Neural crest cell (in vitro differentiated cells): ENCODE results near the gene GRK5. TPM values are rescaled to one million over a fixed set of nuclear protein-coding genes. Genes with fewer than 3 reads are reported as not detected.

Source experiments
- DNase-seq: peaks from one replicate; pipeline ENCODE4 v3.0.0; 2021; ENCODE audit warnings: low read depth, mixed read lengths, low spot score
- H3K27ac Mint-ChIP-seq: one replicate; pipeline ENCODE4 v1.8.0; 2021; ENCODE audit warnings: mild to moderate bottlenecking, mixed read lengths; ENCODE audit not compliant: unreplicated experiment
- H3K27me3 Mint-ChIP-seq: 2 replicates; pipeline ENCODE4 v1.8.0; 2021; ENCODE audit warnings: low read depth, mild to moderate bottlenecking, mixed read lengths
- H3K36me3 Mint-ChIP-seq: 2 replicates; pipeline ENCODE4 v1.8.0; 2021; ENCODE audit warnings: low read depth, mild to moderate bottlenecking, mixed read lengths
- H3K4me1 Mint-ChIP-seq: 2 replicates; pipeline ENCODE4 v1.8.0; 2021; ENCODE audit warnings: mixed read lengths
- H3K4me3 Mint-ChIP-seq: one replicate; pipeline ENCODE4 v1.8.0; 2021; ENCODE audit warnings: mild to moderate bottlenecking, mixed read lengths
- H3K9me3 Mint-ChIP-seq: 2 replicates; pipeline ENCODE4 v1.8.0; 2021; ENCODE audit warnings: mixed read lengths
- total RNA-seq: library from RNA; stranded (reverse); gene quantifications from 2 replicates; pipeline ENCODE4 v1.2.1, GENCODE V29; 2021
- TF ChIP-seq, protein P1 (sequence below): fragments of 200-600 bp; sonication (generic); conservative IDR thresholded peaks from 2 replicates; pipeline ENCODE4 v1.5.0; 2021; ENCODE audit warnings: antibody characterized with exemption, mild to moderate bottlenecking

Gene GRK5
- total RNA-seq, 1 donor from 2014 or later, result 13.5 TPM

GRCh38 chr10:119252051-119252465 lies 44.7 kb downstream of the GRK5 start:
- Mint-ChIP-seq H3K27me3 (no peaks in the 10 kb centered on the region), H3K9me3 (peaks cover 3% of the 10 kb centered on the region), H3K36me3 (peaks cover 3% of the 10 kb centered on the region), H3K4me3 (no peak overlapping the region), H3K4me1 (peaks cover 54% of the 10 kb centered on the region), H3K27ac (no peak overlapping the region)
- TF ChIP-seq, protein P1, sequence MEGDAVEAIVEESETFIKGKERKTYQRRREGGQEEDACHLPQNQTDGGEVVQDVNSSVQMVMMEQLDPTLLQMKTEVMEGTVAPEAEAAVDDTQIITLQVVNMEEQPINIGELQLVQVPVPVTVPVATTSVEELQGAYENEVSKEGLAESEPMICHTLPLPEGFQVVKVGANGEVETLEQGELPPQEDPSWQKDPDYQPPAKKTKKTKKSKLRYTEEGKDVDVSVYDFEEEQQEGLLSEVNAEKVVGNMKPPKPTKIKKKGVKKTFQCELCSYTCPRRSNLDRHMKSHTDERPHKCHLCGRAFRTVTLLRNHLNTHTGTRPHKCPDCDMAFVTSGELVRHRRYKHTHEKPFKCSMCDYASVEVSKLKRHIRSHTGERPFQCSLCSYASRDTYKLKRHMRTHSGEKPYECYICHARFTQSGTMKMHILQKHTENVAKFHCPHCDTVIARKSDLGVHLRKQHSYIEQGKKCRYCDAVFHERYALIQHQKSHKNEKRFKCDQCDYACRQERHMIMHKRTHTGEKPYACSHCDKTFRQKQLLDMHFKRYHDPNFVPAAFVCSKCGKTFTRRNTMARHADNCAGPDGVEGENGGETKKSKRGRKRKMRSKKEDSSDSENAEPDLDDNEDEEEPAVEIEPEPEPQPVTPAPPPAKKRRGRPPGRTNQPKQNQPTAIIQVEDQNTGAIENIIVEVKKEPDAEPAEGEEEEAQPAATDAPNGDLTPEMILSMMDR, result peak; percentile 16
- DNase-seq, result no peak

DNA sequence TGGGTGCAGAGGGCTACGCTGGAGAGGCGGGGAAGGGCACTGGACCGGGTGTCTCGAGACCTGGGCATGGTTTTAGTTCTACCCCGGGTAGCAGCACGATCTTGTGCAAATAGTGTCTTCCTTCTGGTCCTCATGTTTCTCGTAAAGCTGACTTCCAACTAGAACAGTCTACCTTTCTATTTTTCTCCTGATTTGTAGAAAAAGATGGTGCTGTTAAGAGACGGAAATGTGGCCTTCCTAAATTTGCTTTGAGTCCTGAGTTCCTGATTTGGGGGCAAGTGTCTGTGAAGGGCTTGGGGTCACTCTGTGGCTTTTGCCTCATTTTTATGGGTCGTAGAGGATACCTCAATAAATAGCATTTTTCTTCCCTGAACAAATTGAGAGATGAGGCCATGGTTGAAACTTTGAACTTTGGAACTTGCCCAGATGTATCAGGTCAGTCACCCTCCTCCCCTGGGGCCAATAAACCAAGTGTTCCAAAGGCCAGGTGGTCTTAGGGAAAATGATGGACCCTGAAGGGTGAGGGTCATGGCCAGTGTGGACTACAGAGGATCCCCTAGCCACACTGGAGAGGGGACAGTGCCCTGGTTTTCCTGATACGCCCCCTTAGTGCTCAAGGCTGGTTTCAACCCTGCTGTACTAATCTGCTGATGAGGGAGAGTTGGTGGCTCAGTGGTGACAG lies 45.2 kb downstream of the GRK5 start:
- no peak for DNase-seq
- no peak overlapping the region for H3K4me3 Mint-ChIP-seq
- H3K4me1 Mint-ChIP-seq, result peaks cover 48% of the 10 kb centered on the region

GRCh38 chr10:119253433-119254174 lies 46.2 kb downstream of the GRK5 start:
- peaks cover 51% of the 10 kb centered on the region for H3K4me1 Mint-ChIP-seq
- peaks cover 3% of the 10 kb centered on the region for H3K9me3 Mint-ChIP-seq
- H3K36me3 Mint-ChIP-seq, result peaks cover 3% of the 10 kb centered on the region
- TF ChIP-seq, protein P1, result no peak
- no peaks in the 10 kb centered on the region for H3K27me3 Mint-ChIP-seq
- no peak for DNase-seq
- H3K4me3 Mint-ChIP-seq, result no peak overlapping the region
- peak overlapping the region; percentile 92 for H3K27ac Mint-ChIP-seq

More for the DNA sequence above, 45.2 kb downstream of the GRK5 start:
- Mint-ChIP-seq H3K27ac (peak overlapping the region; percentile 46), H3K9me3 (peaks cover 3% of the 10 kb centered on the region), H3K36me3 (peaks cover 3% of the 10 kb centered on the region), H3K27me3 (no peaks in the 10 kb centered on the region)
- TF ChIP-seq, protein P1, result no peak

GRCh38 chr10:119254335-119254734 lies 47.0 kb downstream of the GRK5 start:
- Mint-ChIP-seq H3K36me3 (peaks cover 3% of the 10 kb centered on the region), H3K9me3 (peaks cover 3% of the 10 kb centered on the region), H3K4me3 (no peak overlapping the region), H3K27ac (peak overlapping the region; percentile 92), H3K27me3 (no peaks in the 10 kb centered on the region), H3K4me1 (peaks cover 55% of the 10 kb centered on the region)
- TF ChIP-seq, protein P1, result no peak
- no peak for DNase-seq

- TF ChIP-seq, protein P1, result no peak
- Mint-ChIP-seq H3K36me3 (peaks cover 3% of the 10 kb centered on the region), H3K9me3 (peaks cover 3% of the 10 kb centered on the region), H3K27me3 (no peaks in the 10 kb centered on the region), H3K4me3 (no peak overlapping the region), H3K4me1 (peaks cover 50% of the 10 kb centered on the region), H3K27ac (no peak overlapping the region)
- DNase-seq, result no peak
These were observed 48.7 kb downstream of the GRK5 start for GRCh38 chr10:119256030-119256429.
